ENCODE data around the gene A3GALT2. TPM values are rescaled to one million over a fixed set of nuclear protein-coding genes. Genes with fewer than 3 reads are reported as not detected.

The A3GALT2 gene
- polyA plus RNA-seq, 3 donors = not detected

DNA sequence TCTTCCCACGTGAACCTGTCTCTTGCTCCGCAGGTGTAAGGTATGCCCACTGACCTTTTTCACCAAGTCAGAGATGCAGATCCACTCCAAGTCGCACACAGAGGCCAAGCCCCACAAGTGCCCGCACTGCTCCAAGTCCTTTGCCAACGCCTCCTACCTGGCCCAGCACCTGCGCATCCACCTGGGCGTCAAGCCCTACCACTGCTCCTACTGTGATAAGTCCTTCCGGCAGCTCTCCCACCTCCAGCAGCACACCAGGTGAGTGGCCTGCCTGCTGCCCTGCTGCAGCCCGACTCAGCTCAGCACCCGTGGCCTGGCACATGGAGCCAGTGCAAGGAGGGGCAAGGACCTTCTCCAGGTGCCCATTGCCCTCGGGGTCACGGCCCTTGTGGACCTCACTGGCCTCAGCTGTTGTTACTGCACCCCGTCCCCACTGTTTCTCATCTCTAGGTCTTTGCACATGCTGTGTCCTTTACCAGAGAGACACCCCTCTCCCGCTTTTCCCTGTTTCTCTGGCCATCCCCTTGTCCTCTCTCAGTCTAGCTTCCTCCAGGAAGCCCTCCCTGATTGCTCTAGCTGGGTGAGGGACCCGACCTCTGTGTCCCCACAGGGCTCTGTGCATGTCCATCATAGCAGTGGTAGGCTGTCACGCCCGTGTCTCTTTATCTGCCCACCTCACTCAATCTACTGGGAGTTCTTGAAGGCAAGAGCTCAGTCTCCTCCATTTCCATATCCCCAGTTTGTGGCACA, 39.2 kb downstream of the A3GALT2 start:
- no peaks in the 10 kb centered on the region for H4K20me1 ChIP-seq (ENCODE audit: insufficient read depth, low read length)
- Mint-ChIP-seq H3K36me3 (peaks cover 76 to 94% of the 10 kb centered on the region in 2 donors), H3K4me1 (no peaks in the 10 kb centered on the region), H3K4me3 (no peak overlapping the region), H3K27ac (no peak overlapping the region), H3K27me3 (ENCODE audit: low read depth in 3 of 3) (peaks cover 0 to 2% (median 0%) of the 10 kb centered on the region in 3 donors), H3K9me3 (no peaks in the 10 kb centered on the region)
- H2AFZ ChIP-seq (ENCODE audit: insufficient read depth, low read depth, low read length, poor library complexity, severe bottlenecking) = no peak overlapping the region
- intact Hi-C loops (cut with micrococcal nuclease) = no loop called here
- no peak overlapping the region for H3K4me2 ChIP-seq (replicated peaks; ENCODE audit: extremely low read depth, low read length, poor library complexity, severe bottlenecking)
- TF ChIP-seq CTCF (IDR thresholded peaks at IDR 0.05) = no peak
- H3K27ac ChIP-seq (ENCODE audit: low read depth in 1 of 2, low read length in 2 of 2) = no peak overlapping the region
- no peak overlapping the region for H3K9ac ChIP-seq (ENCODE audit: insufficient read depth, low read length, poor library complexity, severe bottlenecking)
- WGBS (ENCODE audit: insufficient coverage) = 96% methylated on average over 15 of the region's 17 CpGs
- DNase-seq = no peak
- no peaks in the 10 kb centered on the region for H3K27me3 ChIP-seq (ENCODE audit: control insufficient read depth in 2 of 2, insufficient read depth in 2 of 2, low read length in 2 of 2)
- no peaks in the 10 kb centered on the region for H3K79me2 ChIP-seq (ENCODE audit: insufficient read depth, low read length)
- H3K4me3 ChIP-seq (replicated peaks in 1 of 3; ENCODE audit: low read depth in 2 of 3, low read length in 3 of 3) = no peak overlapping the region
- peaks cover 76 to 95% of the 10 kb centered on the region in 2 donors for H3K36me3 ChIP-seq (replicated peaks in 1 of 2; ENCODE audit: control insufficient read depth in 1 of 2, insufficient read depth in 2 of 2, low read length in 2 of 2)
- no peaks in the 10 kb centered on the region for H3K9me3 ChIP-seq (replicated peaks in 1 of 2; ENCODE audit: control insufficient read depth in 1 of 2, insufficient read depth in 1 of 2, low read length in 2 of 2)
- no peaks in the 10 kb centered on the region for H3K4me1 ChIP-seq (ENCODE audit: control insufficient read depth in 1 of 2, insufficient read depth in 2 of 2, low read length in 2 of 2)

DNA sequence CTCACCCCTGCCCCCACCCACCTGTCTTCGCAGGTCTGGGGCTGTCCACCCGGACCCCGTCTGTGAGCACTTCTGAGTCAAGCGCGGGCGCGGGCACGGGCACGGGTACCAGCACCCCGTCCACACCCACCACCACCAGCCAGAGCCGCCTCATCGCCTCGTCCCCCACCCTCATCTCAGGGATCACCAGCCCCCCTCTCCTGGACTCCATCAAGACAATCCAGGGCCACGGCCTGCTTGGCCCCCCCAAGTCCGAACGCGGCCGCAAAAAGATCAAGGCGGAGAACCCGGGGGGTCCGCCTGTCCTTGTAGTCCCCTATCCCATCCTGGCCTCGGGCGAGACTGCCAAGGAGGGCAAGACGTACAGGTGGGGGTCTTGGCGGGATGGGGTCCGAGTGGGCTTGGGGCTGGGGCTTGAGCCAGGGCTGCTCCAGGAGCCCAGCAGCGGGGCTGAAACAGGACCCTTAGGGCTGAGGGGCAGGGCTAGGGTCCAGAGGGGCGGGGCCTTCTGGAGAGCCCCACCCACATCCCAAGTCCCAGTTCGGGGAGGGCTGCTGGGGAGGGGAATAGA, 40.7 kb downstream of the A3GALT2 start:
- intact Hi-C loops (cut with micrococcal nuclease) = no loop called here
- no peak overlapping the region for H3K4me2 ChIP-seq (replicated peaks; ENCODE audit: extremely low read depth, low read length, poor library complexity, severe bottlenecking)
- no peaks in the 10 kb centered on the region for H3K9me3 ChIP-seq (replicated peaks in 1 of 2; ENCODE audit: control insufficient read depth in 1 of 2, insufficient read depth in 1 of 2, low read length in 2 of 2)
- no peak overlapping the region for H3K27ac ChIP-seq (ENCODE audit: low read depth in 1 of 2, low read length in 2 of 2)
- Mint-ChIP-seq H3K9me3 (no peaks in the 10 kb centered on the region), H3K36me3 (peaks cover 69 to 90% of the 10 kb centered on the region in 2 donors), H3K27me3 (ENCODE audit: low read depth in 3 of 3) (peaks cover 0 to 2% (median 0%) of the 10 kb centered on the region in 3 donors), H3K4me1 (no peaks in the 10 kb centered on the region), H3K4me3 (no peak overlapping the region), H3K27ac (peak overlapping the region in 1 of 7 donors; percentile 19)
- no peak overlapping the region for H2AFZ ChIP-seq (ENCODE audit: insufficient read depth, low read depth, low read length, poor library complexity, severe bottlenecking)
- no peak overlapping the region for H3K9ac ChIP-seq (ENCODE audit: insufficient read depth, low read length, poor library complexity, severe bottlenecking)
- peaks cover 71 to 94% of the 10 kb centered on the region in 2 donors for H3K36me3 ChIP-seq (replicated peaks in 1 of 2; ENCODE audit: control insufficient read depth in 1 of 2, insufficient read depth in 2 of 2, low read length in 2 of 2)
- no peaks in the 10 kb centered on the region for H3K4me1 ChIP-seq (ENCODE audit: control insufficient read depth in 1 of 2, insufficient read depth in 2 of 2, low read length in 2 of 2)
- no peak overlapping the region for H3K4me3 ChIP-seq (replicated peaks in 1 of 3; ENCODE audit: low read depth in 2 of 3, low read length in 3 of 3)
- H4K20me1 ChIP-seq (ENCODE audit: insufficient read depth, low read length) = peaks cover 7% of the 10 kb centered on the region
- H3K27me3 ChIP-seq (ENCODE audit: control insufficient read depth in 2 of 2, insufficient read depth in 2 of 2, low read length in 2 of 2) = no peaks in the 10 kb centered on the region
- TF ChIP-seq CTCF (IDR thresholded peaks at IDR 0.05) = no peak
- H3K79me2 ChIP-seq (ENCODE audit: insufficient read depth, low read length) = no peaks in the 10 kb centered on the region
- 96% methylated on average over 18 of the region's 29 CpGs for WGBS (ENCODE audit: insufficient coverage)
- no peak for DNase-seq

All from CD14-positive monocyte (primary cell).